Activated CD4-positive, alpha-beta T cell treated with anti-CD3 and anti-CD28 coated beads, Interleukin-2, amount 50 U/mL, for 16 hours (primary cell): ENCODE measurements around the gene OTOP3.
A peak's percentile ranks its signal among the peaks of the same experiment; 100 is the strongest.
"Not testable (repeated sequence)": the region's sequence is repeated elsewhere in the genome, so short reads cannot be mapped to it uniquely, and the experiment has no call there.

Experiments used
- DNase-seq: peaks from one replicate; pipeline ENCODE4 v3.0.0-alpha.2; 2020

The OTOP3 gene

GRCh38 chr17:74963656-74964055, 28.0 kb downstream of the OTOP3 start:
- no peak for DNase-seq

- no peak for DNase-seq
These were observed 28.6 kb downstream of the OTOP3 start for GRCh38 chr17:74964246-74964761.

- no peak for DNase-seq
These were observed 29.4 kb downstream of the OTOP3 start for GRCh38 chr17:74964988-74965622.

- no peak for DNase-seq
These were observed 32.7 kb downstream of the OTOP3 start for GRCh38 chr17:74968361-74968780.

- DNase-seq: not testable (repeated sequence)
These were observed 33.8 kb downstream of the OTOP3 start for GRCh38 chr17:74969501-74969900.

- DNase-seq: no peak
These were observed 34.7 kb downstream of the OTOP3 start for GRCh38 chr17:74970395-74970794.

GRCh38 chr17:74971069-74971841, 35.6 kb downstream of the OTOP3 start:
- DNase-seq: no peak

GRCh38 chr17:74971842-74972106, 36.1 kb downstream of the OTOP3 start:
- no peak for DNase-seq

GRCh38 chr17:74972107-74972972, 36.6 kb downstream of the OTOP3 start, which contains the start of gene HID1:
TSS of gene HID1 (minus strand) at chr17:74972759. CDS start at chr17:74972656, 103 bp downstream.
- DNase-seq: peak; percentile 57

- no peak for DNase-seq
These were observed 37.3 kb downstream of the OTOP3 start for GRCh38 chr17:74972973-74973328.

GRCh38 chr17:74975943-74976342, 40.2 kb downstream of the OTOP3 start:
- DNase-seq: no peak

GRCh38 chr17:74977802-74978201, 42.1 kb downstream of the OTOP3 start:
- no peak for DNase-seq

GRCh38 chr17:74978240-74978639, 42.5 kb downstream of the OTOP3 start:
- DNase-seq: no peak

GRCh38 chr17:74979408-74980146, 43.9 kb downstream of the OTOP3 start:
- DNase-seq: no peak

- no peak for DNase-seq
These were observed 45.8 kb downstream of the OTOP3 start for GRCh38 chr17:74981318-74981978.

GRCh38 chr17:74981979-74982662, 46.4 kb downstream of the OTOP3 start:
- DNase-seq: peak; percentile 78

GRCh38 chr17:74982663-74983313, 47.1 kb downstream of the OTOP3 start:
- not testable (repeated sequence) for DNase-seq

GRCh38 chr17:74986206-74986576, 50.5 kb downstream of the OTOP3 start:
- no peak for DNase-seq

GRCh38 chr17:74987418-74987908, 51.8 kb downstream of the OTOP3 start, which contains the start of gene CDR2L:
TSS of gene CDR2L (plus strand) at chr17:74987632. CDS start at chr17:74988044, 412 bp downstream.
- peak; percentile 89 for DNase-seq

- no peak for DNase-seq
These were observed 52.4 kb downstream of the OTOP3 start for GRCh38 chr17:74987909-74988711.
